K562 (cell line): Measurements from ENCODE around the gene SLC7A11. TPM values are rescaled to one million over a fixed set of nuclear protein-coding genes. Genes with fewer than 3 reads are reported as not detected.

Source experiments
- ATAC-seq: fragments of 200-7000 bp; cut with Tn5 transposase; 3 replicates; pipeline ENCODE4 v1.9.1; 2020; ENCODE audit warnings: moderate library complexity
- BruUV-seq: library from RNA; stranded (reverse); fragments of 400-500 nt; replicated peaks from 2 replicates; lab custom pipeline; 2021; lab: Mats Ljungman, UMichigan
- CTCF ChIA-PET: fragments of 300-600 bp; formaldehyde crosslinking; extraction: SDS; loops from one replicate; lab custom pipeline; 2021; ENCODE audit warnings: low intra/inter-chr PET ratio; lab: Yijun Ruan, JAX
- POLR2A ChIA-PET: fragments of 300-600, 350-650 bp; sonication (Branson Sonifier 250); formaldehyde crosslinking; extraction: SDS; loops from one replicate; lab custom pipeline; 2021; ENCODE audit warnings: antibody characterized with exemption, inconsistent platforms; lab: Yijun Ruan, JAX
- DNase-seq, 4 experiments: peaks; one replicate each; pipeline versions ENCODE4 v3.0.0 to v3.0.0-alpha.2; 2011 to 2018; ENCODE audit warnings: low spot score in 3 of 4, mixed read lengths in 3 of 4; ENCODE audit errors: extremely low read depth in 1 of 4
- FAIRE-seq: peaks from 2 replicates; lab custom pipeline; 2011; peaks lifted over from hg19 to GRCh38; lab: Jason Lieb, UNC
- H2AFZ ChIP-seq: 2 replicates; pipeline ENCODE4 v1.6.0; 2011; ENCODE audit warnings: low read depth, low read length, control low read depth, inconsistent platforms
- H3K27ac ChIP-seq: fragments of 200-600 bp; 3 replicates; pipeline ENCODE4 v1.8.0; 2011; ENCODE audit warnings: low read depth, mild to moderate bottlenecking, control low read depth, inconsistent platforms, low read length, moderate library complexity, mixed read lengths; ENCODE audit errors: extremely low read depth
- H3K27me3 ChIP-seq, 2 experiments: fragments of 300-600 bp in 1 of 2; 2 replicates in 1 of 2; 3 replicates in 1 of 2; pipeline versions ENCODE4 v1.6.0 to v1.8.0; 2011; ENCODE audit warnings: inconsistent platforms in 2 of 2, low read length in 2 of 2, mild to moderate bottlenecking in 1 of 2, mixed read lengths in 1 of 2, moderate library complexity in 1 of 2; ENCODE audit not compliant: control insufficient read depth in 2 of 2, insufficient read depth in 2 of 2
- H3K36me3 ChIP-seq: fragments of 300-600 bp; 3 replicates; pipeline ENCODE4 v1.8.0; 2011; ENCODE audit warnings: mild to moderate bottlenecking, low read length, inconsistent platforms; ENCODE audit not compliant: control insufficient read depth, insufficient read depth
- H3K4me1 ChIP-seq, 2 experiments: fragments of 200-600 bp in 1 of 2; replicated peaks in 1 of 2; 2 replicates in 1 of 2; 3 replicates in 1 of 2; pipeline versions ENCODE4 v1.5.1 to v1.8.0; 2011; ENCODE audit warnings: inconsistent platforms in 2 of 2, low read length in 2 of 2, mild to moderate bottlenecking in 1 of 2, mixed read lengths in 1 of 2, moderate library complexity in 1 of 2; ENCODE audit not compliant: control insufficient read depth in 2 of 2, insufficient read depth in 2 of 2
- H3K4me2 ChIP-seq: 2 replicates; pipeline ENCODE4 v1.6.1; 2011; ENCODE audit warnings: low read length, control low read depth, inconsistent platforms, mixed read lengths; ENCODE audit not compliant: insufficient read depth
- H3K4me3 ChIP-seq: fragments of 200-600 bp; sonication (generic), shearing (Covaris generic); 2 replicates; pipeline ENCODE4 v1.5.1; 2016; ENCODE audit warnings: control low read depth, inconsistent platforms
- H3K79me2 ChIP-seq: fragments of 200-600 bp; 3 replicates; pipeline ENCODE4 v1.8.0; 2011; ENCODE audit warnings: low read length, inconsistent platforms; ENCODE audit not compliant: control insufficient read depth, insufficient read depth
- H3K9ac ChIP-seq, 2 experiments: 2 replicates each; pipeline versions ENCODE4 v1.6.0 to v1.6.1; 2011; ENCODE audit warnings: low read depth in 2 of 2, low read length in 2 of 2, control low read depth in 1 of 2, inconsistent platforms in 1 of 2, mild to moderate bottlenecking in 1 of 2, mixed read lengths in 1 of 2; ENCODE audit not compliant: insufficient read depth in 1 of 2
- H3K9me1 ChIP-seq: one replicate; pipeline ENCODE4 v1.6.0; 2011; ENCODE audit warnings: inconsistent platforms, mild to moderate bottlenecking, low read length, moderate library complexity; ENCODE audit not compliant: control insufficient read depth, insufficient read depth
- H3K9me3 ChIP-seq: replicated peaks from 2 replicates; pipeline ENCODE4 v1.5.1; 2011; ENCODE audit warnings: low read depth, low read length, inconsistent platforms; ENCODE audit not compliant: control insufficient read depth, insufficient read depth
- H4K20me1 ChIP-seq: replicated peaks from 2 replicates; pipeline ENCODE4 v1.6.1; 2011; ENCODE audit warnings: low read length, inconsistent platforms, mixed read lengths; ENCODE audit not compliant: control insufficient read depth, insufficient read depth
- BRD9 ChIP-seq: fragments of 450-650 bp; IDR thresholded peaks from 2 replicates; pipeline ENCODE4 v1.6.1; 2018; ENCODE audit warnings: low read depth; ENCODE audit not compliant: partially characterized antibody
- KAT2B ChIP-seq: IDR thresholded peaks from one replicate; pipeline ENCODE4 v1.6.1; 2012; ENCODE audit warnings: low read depth, mild to moderate bottlenecking, control low read depth, inconsistent platforms, low read length, moderate library complexity
- RHOXF2B ChIP-seq: fragments of 250-450 bp; sonication (Bioruptor Pico); conservative IDR thresholded peaks from 2 replicates; pipeline ENCODE4 v1.5.1; 2021
- SREBF2 ChIP-seq: sonication (generic); formaldehyde crosslinking; IDR thresholded peaks from 2 replicates; pipeline ENCODE4 v1.4.0; 2020; ENCODE audit warnings: mild to moderate bottlenecking, missing genetic modification reagents
- TAF9B ChIP-seq: fragments of 450-650 bp; IDR thresholded peaks from 2 replicates; pipeline ENCODE4 v1.6.1; 2018; ENCODE audit warnings: mild to moderate bottlenecking; ENCODE audit not compliant: partially characterized antibody
- ZBTB8A ChIP-seq: fragments of 450-650 bp; IDR thresholded peaks from 2 replicates; pipeline ENCODE4 v1.6.1; 2018; ENCODE audit warnings: mild to moderate bottlenecking, moderate library complexity; ENCODE audit not compliant: partially characterized antibody
- ZNF384 ChIP-seq: IDR thresholded peaks from 2 replicates; pipeline ENCODE4 v1.6.1; 2012; ENCODE audit warnings: low read depth, low read length, improper control_type of control experiment
- ZNF77 ChIP-seq: fragments of 250-450 bp; sonication (Bioruptor Pico); IDR thresholded peaks from 2 replicates; pipeline ENCODE4 v1.5.0; 2020
- WGBS: fragments of 100-300 bp; shearing (Covaris generic); methylation state at CpG from one replicate; pipeline ENCODE4 v1.1.6; 2016; ENCODE audit warnings: low coverage, mixed read lengths; ENCODE audit not compliant: insufficient coverage; ENCODE audit errors: missing lambda C conversion rate; 5-methylcytosine and 5-hydroxymethylcytosine counted together
- in situ Hi-C: fragments of 300-500 bp; cut with MboI; formaldehyde crosslinking; loops from 4 replicates; pipeline ENCODE4 v1.15.0; 2018; ENCODE audit warnings: inconsistent platforms, mixed read lengths
- intact Hi-C: fragments of 100-400 bp; cut with micrococcal nuclease; formaldehyde crosslinking; loops from 2 replicates; pipeline ENCODE4 v1.14.2; 2022
- polyA plus RNA-seq, 8 experiments: library from polyadenylated mRNA; depleted of rRNA in 4 of 8; stranded (reverse) in 5 of 8; unstranded in 3 of 8; fragments of >200 nt; fragmentation: Nextera tagmentation in 2 of 8; fragmentation: Illumina TruSeq in 1 of 8; extraction: Ambion mirVana in 2 of 8; extraction: Trizol in 1 of 8; gene quantifications; 2 replicates each; pipeline versions ENCODE4 v1.2.1 to v1.2.3, GENCODE V29; 2011 to 2014; ENCODE audit warnings: inconsistent platforms in 1 of 8, missing spikeins in 1 of 8
- total RNA-seq, 7 experiments: library from RNA; depleted of rRNA in 6 of 7; stranded (reverse); fragments of >200 nt in 6 of 7; fragmentation: Illumina TruSeq in 2 of 7; extraction: Trizol in 2 of 7; gene quantifications; 2 replicates each; pipeline versions ENCODE4 v1.2.1 to v1.2.3, GENCODE V29; 2011 to 2021; ENCODE audit warnings: low replicate concordance in 1 of 7
- TF ChIP-seq, protein P1 (sequence below): fragments of 450-650 bp; IDR thresholded peaks from 2 replicates; pipeline ENCODE4 v1.6.1; 2018; ENCODE audit warnings: mild to moderate bottlenecking, low read depth; ENCODE audit not compliant: partially characterized antibody
- TF ChIP-seq, protein P2 (sequence below): fragments of 450-650 bp; IDR thresholded peaks from 2 replicates; pipeline ENCODE4 v1.7.1; 2018; ENCODE audit warnings: mild to moderate bottlenecking, low read depth; ENCODE audit not compliant: partially characterized antibody

Gene SLC7A11
- total and polyA plus RNA-seq, 9 of the 15 experiments (the other 6 are each of a cell fraction or from before 2014, with no cell fraction given) = 4.5 to 26.1 (median 13.5) TPM

DNA sequence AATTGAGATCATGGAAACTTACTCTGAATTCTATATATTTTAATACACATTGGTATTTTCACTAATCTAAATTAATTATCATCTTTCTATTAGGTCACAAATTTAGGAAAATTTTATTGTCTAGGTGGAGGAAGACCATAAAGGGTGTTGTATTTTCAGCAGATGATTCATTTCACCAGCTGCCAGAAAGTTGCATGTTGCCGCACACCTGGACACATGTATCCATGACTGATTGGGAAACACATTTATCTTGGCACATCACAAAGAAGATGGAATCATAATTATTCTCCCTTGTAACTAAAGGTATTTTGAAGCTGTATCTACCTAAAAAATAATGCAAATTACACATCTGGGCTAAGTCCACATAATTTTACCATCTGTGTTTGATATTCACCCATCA, 33.1 kb downstream of the SLC7A11 start:
- CTCF ChIA-PET = no interaction called here
- Histone ChIP-seq H3K4me2 (no peak overlapping the region), H2AFZ (no peak overlapping the region), H3K27me3 (no peaks in the 10 kb centered on the region), H3K36me3 (peaks cover 21% of the 10 kb centered on the region; the same call in 2 of the 3 replicates), H3K27ac (no peak overlapping the region), H3K9ac (no peak overlapping the region), H3K4me3 (no peak overlapping the region), H3K9me1 (peaks cover under 1% of the 10 kb centered on the region), H3K4me1 (no peaks in the 10 kb centered on the region), H3K79me2 (peaks cover 10% of the 10 kb centered on the region; the same call in 1 of the 3 replicates), H3K9me3 (no peaks in the 10 kb centered on the region), H4K20me1 (no peaks in the 10 kb centered on the region)
- in situ Hi-C loops = no loop called here
- ATAC-seq (no peak), DNase-seq (no peak), FAIRE-seq (no peak)
- TF ChIP-seq ZBTB8A (no peak), ZNF77 (CRISPR knock-in tag) (no peak), KAT2B (no peak), BRD9 (no peak), ZNF384 (no peak), SREBF2 (no peak), TAF9B (no peak), RHOXF2B (no peak)
- TF ChIP-seq, protein P1, sequence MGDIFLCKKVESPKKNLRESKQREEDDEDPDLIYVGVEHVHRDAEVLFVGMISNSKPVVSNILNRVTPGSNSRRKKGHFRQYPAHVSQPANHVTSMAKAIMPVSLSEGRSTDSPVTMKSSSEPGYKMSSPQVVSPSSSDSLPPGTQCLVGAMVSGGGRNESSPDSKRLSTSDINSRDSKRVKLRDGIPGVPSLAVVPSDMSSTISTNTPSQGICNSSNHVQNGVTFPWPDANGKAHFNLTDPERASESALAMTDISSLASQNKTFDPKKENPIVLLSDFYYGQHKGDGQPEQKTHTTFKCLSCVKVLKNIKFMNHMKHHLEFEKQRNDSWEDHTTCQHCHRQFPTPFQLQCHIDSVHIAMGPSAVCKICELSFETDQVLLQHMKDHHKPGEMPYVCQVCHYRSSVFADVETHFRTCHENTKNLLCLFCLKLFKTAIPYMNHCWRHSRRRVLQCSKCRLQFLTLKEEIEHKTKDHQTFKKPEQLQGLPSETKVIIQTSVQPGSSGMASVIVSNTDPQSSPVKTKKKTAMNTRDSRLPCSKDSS = no peak
- TF ChIP-seq, protein P2, sequence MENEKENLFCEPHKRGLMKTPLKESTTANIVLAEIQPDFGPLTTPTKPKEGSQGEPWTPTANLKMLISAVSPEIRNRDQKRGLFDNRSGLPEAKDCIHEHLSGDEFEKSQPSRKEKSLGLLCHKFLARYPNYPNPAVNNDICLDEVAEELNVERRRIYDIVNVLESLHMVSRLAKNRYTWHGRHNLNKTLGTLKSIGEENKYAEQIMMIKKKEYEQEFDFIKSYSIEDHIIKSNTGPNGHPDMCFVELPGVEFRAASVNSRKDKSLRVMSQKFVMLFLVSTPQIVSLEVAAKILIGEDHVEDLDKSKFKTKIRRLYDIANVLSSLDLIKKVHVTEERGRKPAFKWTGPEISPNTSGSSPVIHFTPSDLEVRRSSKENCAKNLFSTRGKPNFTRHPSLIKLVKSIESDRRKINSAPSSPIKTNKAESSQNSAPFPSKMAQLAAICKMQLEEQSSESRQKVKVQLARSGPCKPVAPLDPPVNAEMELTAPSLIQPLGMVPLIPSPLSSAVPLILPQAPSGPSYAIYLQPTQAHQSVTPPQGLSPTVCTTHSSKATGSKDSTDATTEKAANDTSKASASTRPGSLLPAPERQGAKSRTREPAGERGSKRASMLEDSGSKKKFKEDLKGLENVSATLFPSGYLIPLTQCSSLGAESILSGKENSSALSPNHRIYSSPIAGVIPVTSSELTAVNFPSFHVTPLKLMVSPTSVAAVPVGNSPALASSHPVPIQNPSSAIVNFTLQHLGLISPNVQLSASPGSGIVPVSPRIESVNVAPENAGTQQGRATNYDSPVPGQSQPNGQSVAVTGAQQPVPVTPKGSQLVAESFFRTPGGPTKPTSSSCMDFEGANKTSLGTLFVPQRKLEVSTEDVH = no peak
- WGBS = 100% methylated on average over 1 of the region's 1 CpG
- no TSS peak for BruUV-seq
- POLR2A ChIA-PET = no interaction called here
- intact Hi-C loops = no loop called here
